GM12892 (cell line): Measurements from ENCODE around the gene SEC31A.

Experiments used
- POLR2A ChIP-seq: IDR thresholded peaks from 2 replicates; pipeline ENCODE4 v1.6.1; 2011; ENCODE audit warnings: low read depth, low read length, control low read depth
- POLR2AphosphoS5 ChIP-seq: IDR thresholded peaks from 2 replicates; pipeline ENCODE4 v1.6.1; 2011; ENCODE audit warnings: low read depth, low read length, control low read depth

DNA sequence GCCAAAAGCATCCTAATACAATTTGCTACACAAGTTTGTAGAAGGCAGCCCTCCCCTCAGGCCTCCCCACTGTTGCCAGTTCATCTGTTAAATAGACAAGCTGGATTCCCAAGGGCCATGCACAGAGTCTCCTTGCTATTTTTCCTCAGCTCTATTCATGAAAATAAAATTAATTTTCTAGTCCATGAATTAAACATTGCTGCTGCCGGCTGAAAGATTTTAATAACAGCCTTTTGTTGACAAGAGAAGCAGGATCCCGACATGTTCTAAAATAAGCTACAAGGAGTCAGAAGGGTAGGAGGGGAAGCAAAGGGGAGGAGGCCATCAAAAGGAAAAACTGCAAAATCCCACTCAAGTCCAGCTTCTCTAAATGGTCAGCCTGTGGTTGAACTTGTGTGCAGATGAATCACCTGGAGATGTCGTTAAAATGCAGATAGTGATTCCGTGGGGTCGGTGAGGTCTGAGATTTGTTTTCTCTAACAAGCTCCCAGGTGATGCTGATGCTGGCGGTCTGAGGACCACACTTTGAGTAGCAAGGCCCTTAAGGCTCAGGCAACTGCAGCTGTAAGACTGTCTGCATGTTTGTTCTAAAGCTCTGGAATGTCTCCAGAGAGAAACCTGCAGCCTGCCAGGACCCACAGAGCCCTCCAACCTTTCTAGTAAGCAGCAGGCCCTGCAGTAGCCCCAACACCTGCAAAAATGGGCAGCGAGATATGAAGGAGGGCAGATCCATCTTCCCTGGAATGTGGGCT is 101.8 kb downstream of the SEC31A start:
- TF ChIP-seq POLR2A (no peak), POLR2AphosphoS5 (no peak)
